ENCODE results near the gene DCUN1D1. TPM values are rescaled to one million over a fixed set of nuclear protein-coding genes. Genes with fewer than 3 reads are reported as not detected.

The DCUN1D1 gene
- total RNA-seq, 1 donor from 2014 or later, result 44.2 TPM

GRCh38 chr3:182914341-182914740 lies 66.0 kb downstream of the DCUN1D1 start:
- intact Hi-C loops (cut with micrococcal nuclease), result no loop called here
- ChIA-PET CTCF (no interaction called here), POLR2A (no interaction called here)
- Mint-ChIP-seq H3K27me3 (no peaks in the 10 kb centered on the region), H3K36me3 (ENCODE audit: low read depth) (peaks cover 58% of the 10 kb centered on the region), H3K27ac (no peak overlapping the region), H3K4me1 (peaks cover 4% of the 10 kb centered on the region), H3K4me3 (no peak overlapping the region), H3K9me3 (no peaks in the 10 kb centered on the region)
- ATAC-seq (ENCODE audit: low read depth), result no peak
- DNase-seq, result no peak
- TF ChIP-seq CTCF (IDR thresholded peaks at IDR 0.05), result no peak

- ChIA-PET CTCF (no interaction called here), POLR2A (no interaction called here)
- H3K27me3 Mint-ChIP-seq, result no peaks in the 10 kb centered on the region
- ATAC-seq (ENCODE audit: low read depth) (no peak), DNase-seq (no peak)
- H3K9me3 Mint-ChIP-seq, result no peaks in the 10 kb centered on the region
- H3K36me3 Mint-ChIP-seq (ENCODE audit: low read depth), result peaks cover 58% of the 10 kb centered on the region
- no peak overlapping the region for H3K27ac Mint-ChIP-seq
- intact Hi-C loops (cut with micrococcal nuclease), result no loop called here
- TF ChIP-seq CTCF (IDR thresholded peaks at IDR 0.05), result no peak
- H3K4me1 Mint-ChIP-seq, result peaks cover 4% of the 10 kb centered on the region
- no peak overlapping the region for H3K4me3 Mint-ChIP-seq
These were observed 66.4 kb downstream of the DCUN1D1 start for GRCh38 chr3:182913889-182914288.

- ATAC-seq (ENCODE audit: low read depth) (no peak), DNase-seq (no peak)
- Mint-ChIP-seq H3K4me3 (no peak overlapping the region), H3K27ac (no peak overlapping the region), H3K27me3 (no peaks in the 10 kb centered on the region), H3K36me3 (ENCODE audit: low read depth) (peaks cover 64% of the 10 kb centered on the region), H3K4me1 (peaks cover 4% of the 10 kb centered on the region), H3K9me3 (no peaks in the 10 kb centered on the region)
- intact Hi-C loops (cut with micrococcal nuclease), result no loop called here
- ChIA-PET CTCF (interaction anchor here (1.2 kb wide), 1 partner anchor 9 kb away, joined by 3 read pairs; no protein-coding TSS in a partner anchor), POLR2A (interaction anchor here (0.6 kb wide), 1 partner anchor 201 kb away, joined by 3 read pairs; no protein-coding TSS in a partner anchor)
- TF ChIP-seq CTCF (IDR thresholded peaks at IDR 0.05), result no peak
These were observed 67.9 kb downstream of the DCUN1D1 start for GRCh38 chr3:182912474-182912873.

- intact Hi-C loops (cut with micrococcal nuclease), result no loop called here
- H3K27me3 Mint-ChIP-seq, result no peaks in the 10 kb centered on the region
- ChIA-PET CTCF (no interaction called here), POLR2A (interaction anchor here (0.6 to 0.7 kb wide), 2 partner anchors 21 to 202 kb away, joined by 3 to 4 read pairs; no protein-coding TSS in a partner anchor)
- H3K4me3 Mint-ChIP-seq, result no peak overlapping the region
- DNase-seq (no peak), ATAC-seq (ENCODE audit: low read depth) (no peak)
- H3K36me3 Mint-ChIP-seq (ENCODE audit: low read depth), result peaks cover 57% of the 10 kb centered on the region
- no peaks in the 10 kb centered on the region for H3K9me3 Mint-ChIP-seq
- peaks cover 4% of the 10 kb centered on the region for H3K4me1 Mint-ChIP-seq
- no peak overlapping the region for H3K27ac Mint-ChIP-seq
- TF ChIP-seq CTCF (IDR thresholded peaks at IDR 0.05), result no peak
These were observed 68.6 kb downstream of the DCUN1D1 start for GRCh38 chr3:182911782-182912111.

GRCh38 chr3:182910936-182911781 lies 69.2 kb downstream of the DCUN1D1 start:
- Mint-ChIP-seq H3K27me3 (no peaks in the 10 kb centered on the region), H3K36me3 (ENCODE audit: low read depth) (peaks cover 61% of the 10 kb centered on the region), H3K27ac (no peak overlapping the region), H3K9me3 (no peaks in the 10 kb centered on the region), H3K4me3 (no peak overlapping the region), H3K4me1 (peaks cover 4% of the 10 kb centered on the region)
- TF ChIP-seq CTCF (IDR thresholded peaks at IDR 0.05), result no peak
- CTCF ChIA-PET, result interaction anchor here (1.7 to 1.8 kb wide), 2 partner anchors 9 to 471 kb away, joined by 3 to 6 read pairs; no protein-coding TSS in a partner anchor
- DNase-seq (no peak), ATAC-seq (ENCODE audit: low read depth) (no peak)
- POLR2A ChIA-PET, result interaction anchor here (0.7 kb wide), 1 partner anchor 22 kb away, joined by 4 read pairs; no protein-coding TSS in a partner anchor
- intact Hi-C loops (cut with micrococcal nuclease), result no loop called here

All from activated B cell treated with CpG ODN at 0.5 μM for 24 hours (primary cell).